PC-9 (cell line): Measurements from ENCODE around the gene GALNT5. TPM values are rescaled to one million over a fixed set of nuclear protein-coding genes. Genes with fewer than 3 reads are reported as not detected.

ENCODE experiments used
- Bru-seq: library from RNA; stranded (reverse); fragments of 400-500 nt; gene quantifications from one replicate; lab custom pipeline; 2021; lab: Mats Ljungman, UMichigan
- BruChase-seq, 2 experiments: library from RNA; stranded (reverse); fragments of 400-500 nt; gene quantifications; one replicate each; lab custom pipeline; 2021; lab: Mats Ljungman, UMichigan
- BruUV-seq: library from RNA; stranded (reverse); fragments of 400-500 nt; replicated peaks from 2 replicates; lab custom pipeline; 2021; lab: Mats Ljungman, UMichigan
- CTCF ChIA-PET: fragments of 300-600 bp; sonication (Branson Sonifier 250); formaldehyde crosslinking; loops from one replicate; lab custom pipeline; 2022; ENCODE audit warnings: antibody characterized with exemption; lab: Charles Lee
- POLR2A ChIA-PET: fragments of 300-600 bp; sonication (Branson Sonifier 250); formaldehyde crosslinking; loops from one replicate; lab custom pipeline; 2022; ENCODE audit warnings: antibody characterized with exemption; ENCODE audit not compliant: unreplicated experiment; lab: Charles Lee
- DNase-seq, 2 experiments: peaks; one replicate each; pipeline versions ENCODE4 v3.0.0 to v3.0.0-alpha.2; 2015 to 2022; ENCODE audit warnings: mixed read lengths in 1 of 2
- H2AFZ ChIP-seq: fragments of 200-600 bp; sonication (generic); 2 replicates; pipeline ENCODE4 v1.8.1; 2017; ENCODE audit warnings: antibody characterized with exemption
- H3F3A ChIP-seq: fragments of 200-600 bp; sonication (generic); 2 replicates; pipeline ENCODE4 v1.8.1; 2017; ENCODE audit warnings: antibody characterized with exemption, mild to moderate bottlenecking, low read depth; ENCODE audit not compliant: insufficient read depth
- H3K27ac ChIP-seq: fragments of 200-600 bp; sonication (generic); 2 replicates; pipeline ENCODE4 v1.6.1; 2016; ENCODE audit warnings: mixed run types
- H3K27me3 ChIP-seq: fragments of 200-600 bp; sonication (generic); 2 replicates; pipeline ENCODE4 v1.6.1; 2016; ENCODE audit warnings: low read depth, mixed run types; ENCODE audit not compliant: insufficient read depth
- H3K36me3 ChIP-seq: fragments of 200-600 bp; sonication (generic); 2 replicates; pipeline ENCODE4 v1.6.1; 2016; ENCODE audit warnings: low read depth, mixed run types
- H3K4me1 ChIP-seq: fragments of 200-600 bp; sonication (generic); replicated peaks from 2 replicates; pipeline ENCODE4 v1.6.1; 2016; ENCODE audit warnings: mixed run types; ENCODE audit not compliant: insufficient read depth
- H3K4me2 ChIP-seq: fragments of 200-600 bp; sonication (generic); 2 replicates; pipeline ENCODE4 v1.6.1; 2017; ENCODE audit warnings: mixed run types
- H3K4me3 ChIP-seq: fragments of 200-600 bp; sonication (generic); 2 replicates; pipeline ENCODE4 v1.6.1; 2016; ENCODE audit warnings: mixed run types
- H3K79me2 ChIP-seq: fragments of 200-600 bp; sonication (generic); 2 replicates; pipeline ENCODE4 v1.6.1; 2017; ENCODE audit warnings: low read depth, mixed run types
- H3K9me2 ChIP-seq: fragments of 200-600 bp; sonication (generic); 2 replicates; pipeline ENCODE4 v1.8.1; 2017; ENCODE audit warnings: mild to moderate bottlenecking; ENCODE audit not compliant: insufficient read depth
- H3K9me3 ChIP-seq: fragments of 200-600 bp; sonication (generic); 2 replicates; pipeline ENCODE4 v1.8.1; 2016; ENCODE audit warnings: low read depth; ENCODE audit not compliant: insufficient read depth
- H4K20me1 ChIP-seq: fragments of 200-600 bp; sonication (generic); 2 replicates; pipeline ENCODE4 v1.8.1; 2017; ENCODE audit not compliant: insufficient read depth
- EZH2 ChIP-seq: fragments of 200-600 bp; sonication (generic); IDR thresholded peaks from 2 replicates; pipeline ENCODE4 v1.8.0; 2017; ENCODE audit warnings: antibody characterized with exemption, low read depth
- intact Hi-C: fragments of 100-400 bp; cut with micrococcal nuclease; formaldehyde crosslinking; loops from one replicate; pipeline ENCODE4 v1.10.0; 2022; ENCODE audit not compliant: unreplicated experiment
- long read RNA-seq: library from polyadenylated mRNA; stranded (forward); transcript quantifications from one replicate; pipeline ENCODE4 v2.0.0, GENCODE V29; 2022
- total RNA-seq: library from RNA; stranded (reverse); gene quantifications from 2 replicates; pipeline ENCODE4 v1.2.3, GENCODE V29; 2021
- TF ChIP-seq, protein P1 (sequence below): fragments of 200-600 bp; sonication (generic); conservative IDR thresholded peaks from 2 replicates; pipeline ENCODE4 v1.6.1; 2017; ENCODE audit warnings: mixed run types, antibody characterized with exemption, mild to moderate bottlenecking, moderate library complexity

Gene GALNT5, protein sequence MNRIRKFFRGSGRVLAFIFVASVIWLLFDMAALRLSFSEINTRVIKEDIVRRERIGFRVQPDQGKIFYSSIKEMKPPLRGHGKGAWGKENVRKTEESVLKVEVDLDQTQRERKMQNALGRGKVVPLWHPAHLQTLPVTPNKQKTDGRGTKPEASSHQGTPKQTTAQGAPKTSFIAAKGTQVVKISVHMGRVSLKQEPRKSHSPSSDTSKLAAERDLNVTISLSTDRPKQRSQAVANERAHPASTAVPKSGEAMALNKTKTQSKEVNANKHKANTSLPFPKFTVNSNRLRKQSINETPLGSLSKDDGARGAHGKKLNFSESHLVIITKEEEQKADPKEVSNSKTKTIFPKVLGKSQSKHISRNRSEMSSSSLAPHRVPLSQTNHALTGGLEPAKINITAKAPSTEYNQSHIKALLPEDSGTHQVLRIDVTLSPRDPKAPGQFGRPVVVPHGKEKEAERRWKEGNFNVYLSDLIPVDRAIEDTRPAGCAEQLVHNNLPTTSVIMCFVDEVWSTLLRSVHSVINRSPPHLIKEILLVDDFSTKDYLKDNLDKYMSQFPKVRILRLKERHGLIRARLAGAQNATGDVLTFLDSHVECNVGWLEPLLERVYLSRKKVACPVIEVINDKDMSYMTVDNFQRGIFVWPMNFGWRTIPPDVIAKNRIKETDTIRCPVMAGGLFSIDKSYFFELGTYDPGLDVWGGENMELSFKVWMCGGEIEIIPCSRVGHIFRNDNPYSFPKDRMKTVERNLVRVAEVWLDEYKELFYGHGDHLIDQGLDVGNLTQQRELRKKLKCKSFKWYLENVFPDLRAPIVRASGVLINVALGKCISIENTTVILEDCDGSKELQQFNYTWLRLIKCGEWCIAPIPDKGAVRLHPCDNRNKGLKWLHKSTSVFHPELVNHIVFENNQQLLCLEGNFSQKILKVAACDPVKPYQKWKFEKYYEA
- total RNA-seq = 1.3 and 1.9 TPM in 2 replicates
- percentile 44 among the genes with signal in this experiment for Bru-seq, nascent RNA
- BruChase-seq, experiment 1, labeled RNA remaining after a 2-hour chase = percentile 64 among the genes with signal in this experiment
- percentile 66 among the genes with signal in this experiment for BruChase-seq, experiment 2, labeled RNA remaining after a 6-hour chase
- long read RNA-seq, full-length matches to known transcripts = 3 of 6 reads
- long read RNA-seq, partial matches to known transcripts = 1 of 6 reads
- long read RNA-seq, other reads (novel, unspliced or antisense) = 2 of 6 reads

- peak in 1 of 2 experiments; percentile 16 for DNase-seq
- POLR2A ChIA-PET = no interaction called here
- no peak within 1 kb of the TSS for H2AFZ ChIP-seq
Measured at GRCh38 chr2:157257312-157258252, at the start of gene GALNT5. GALNT5 (plus strand) TSS chr2:157257705; CDS start chr2:157258083, 378 bp downstream.

GRCh38 chr2:157216286-157216965 lies 41.1 kb upstream of the GALNT5 start:
- ChIA-PET CTCF (no interaction called here), POLR2A (no interaction called here)
- H3K9me3 ChIP-seq = no peaks in the 10 kb centered on the region
- H3K4me2 ChIP-seq = no peak overlapping the region
- H3K9me2 ChIP-seq = no peaks in the 10 kb centered on the region
- H3K79me2 ChIP-seq = no peaks in the 10 kb centered on the region
- no peak overlapping the region for H3K27ac ChIP-seq
- intact Hi-C loops = no loop called here
- H4K20me1 ChIP-seq = no peaks in the 10 kb centered on the region
- TF ChIP-seq, protein P1, sequence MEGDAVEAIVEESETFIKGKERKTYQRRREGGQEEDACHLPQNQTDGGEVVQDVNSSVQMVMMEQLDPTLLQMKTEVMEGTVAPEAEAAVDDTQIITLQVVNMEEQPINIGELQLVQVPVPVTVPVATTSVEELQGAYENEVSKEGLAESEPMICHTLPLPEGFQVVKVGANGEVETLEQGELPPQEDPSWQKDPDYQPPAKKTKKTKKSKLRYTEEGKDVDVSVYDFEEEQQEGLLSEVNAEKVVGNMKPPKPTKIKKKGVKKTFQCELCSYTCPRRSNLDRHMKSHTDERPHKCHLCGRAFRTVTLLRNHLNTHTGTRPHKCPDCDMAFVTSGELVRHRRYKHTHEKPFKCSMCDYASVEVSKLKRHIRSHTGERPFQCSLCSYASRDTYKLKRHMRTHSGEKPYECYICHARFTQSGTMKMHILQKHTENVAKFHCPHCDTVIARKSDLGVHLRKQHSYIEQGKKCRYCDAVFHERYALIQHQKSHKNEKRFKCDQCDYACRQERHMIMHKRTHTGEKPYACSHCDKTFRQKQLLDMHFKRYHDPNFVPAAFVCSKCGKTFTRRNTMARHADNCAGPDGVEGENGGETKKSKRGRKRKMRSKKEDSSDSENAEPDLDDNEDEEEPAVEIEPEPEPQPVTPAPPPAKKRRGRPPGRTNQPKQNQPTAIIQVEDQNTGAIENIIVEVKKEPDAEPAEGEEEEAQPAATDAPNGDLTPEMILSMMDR = no peak
- TF ChIP-seq EZH2 = no peak
- DNase-seq = no peak
- no peaks in the 10 kb centered on the region for H3K4me1 ChIP-seq
- no peaks in the 10 kb centered on the region for H3K27me3 ChIP-seq
- H2AFZ ChIP-seq = no peak overlapping the region
- H3F3A ChIP-seq = no peaks in the 10 kb centered on the region
- no peaks in the 10 kb centered on the region for H3K36me3 ChIP-seq
- BruUV-seq = no TSS peak
- H3K4me3 ChIP-seq = no peak overlapping the region

More at GRCh38 chr2:157257312-157258252, at the start of gene GALNT5:
- TF ChIP-seq EZH2 = no peak
- TF ChIP-seq, protein P1 = no peak
- H3K4me1 ChIP-seq = peaks cover 15% of the 10 kb centered on the region
- H4K20me1 ChIP-seq = no peaks in the 10 kb centered on the region
- H3F3A ChIP-seq = no peaks in the 10 kb centered on the region
- BruUV-seq = no TSS peak
- no peaks in the 10 kb centered on the region for H3K36me3 ChIP-seq
- no peaks in the 10 kb centered on the region for H3K27me3 ChIP-seq
- no peaks in the 10 kb centered on the region for H3K9me2 ChIP-seq
- intact Hi-C loops = loop anchor here (1.0 kb wide), 1 partner anchor 11 kb away; no protein-coding TSS in a partner anchor
- H3K79me2 ChIP-seq = no peaks in the 10 kb centered on the region
- H3K4me2 ChIP-seq = no peak within 1 kb of the TSS
- H3K27ac ChIP-seq = no peak within 1 kb of the TSS
- no peak within 1 kb of the TSS for H3K4me3 ChIP-seq
- no peaks in the 10 kb centered on the region for H3K9me3 ChIP-seq
- CTCF ChIA-PET = no interaction called here
